Pancreas (tissue), 10 donors: ENCODE measurements around the gene GCN1. TPM values are rescaled to one million over a fixed set of nuclear protein-coding genes. Genes with fewer than 3 reads are reported as not detected.

ENCODE experiments used
- ATAC-seq, 4 donors: fragments of 200-7000 bp; cut with Tn5 transposase; one replicate each; pipeline versions ENCODE4 v1.8.0 to v1.9.1; 2020; ENCODE audit warnings: mild to moderate bottlenecking in 4 of 4, moderate library complexity in 4 of 4
- DNase-seq, 6 donors: peaks; one replicate each; pipeline ENCODE4 v3.0.0-alpha.2; 2020
- FAIRE-seq: peaks from 2 replicates; lab custom pipeline; 2012; peaks lifted over from hg19 to GRCh38; lab: Jason Lieb, UNC
- H3K27ac ChIP-seq, 4 donors: fragments of 200-600 bp; sonication (generic); 1 replicate in 3 of 4; 2 replicates in 1 of 4; pipeline versions ENCODE4 v1.5.0 to v1.8.0; 2020
- H3K27me3 ChIP-seq, 4 donors: fragments of 200-600 bp; one replicate each; pipeline ENCODE4 v1.8.0; 2021
- H3K36me3 ChIP-seq, 3 donors: fragments of 200-600 bp; sonication (generic) in 1 of 3; one replicate each; pipeline versions ENCODE4 v1.5.0 to v1.8.0; 2020 to 2021
- H3K4me1 ChIP-seq, 3 donors: fragments of 200-600 bp; one replicate each; pipeline ENCODE4 v1.8.0; 2021
- H3K4me3 ChIP-seq, 4 donors: fragments of 200-600 bp; sonication (generic) in 2 of 4; one replicate each; pipeline versions ENCODE4 v1.5.0 to v1.8.0; 2020 to 2021
- H3K9me3 ChIP-seq, 4 donors: fragments of 200-600 bp; one replicate each; pipeline ENCODE4 v1.8.0; 2021
- WGBS, 2 donors: extraction: QIAGEN DNeasy Blood & Tissue Kit; methylation state at CpG; one replicate each; pipeline ENCODE4 v1.1.7; 2013; 5-methylcytosine and 5-hydroxymethylcytosine counted together
- intact Hi-C, 3 donors: fragments of 100-400 bp; cut with DNase I; formaldehyde crosslinking; loops; one replicate each; pipeline versions ENCODE4 v1.11.1 to v1.14.2; 2022
- polyA plus RNA-seq, 2 donors: library from polyadenylated mRNA; stranded (reverse); fragments of 200-250 nt; gene quantifications; one replicate each; pipeline ENCODE4 v1.2.3, GENCODE V29; 2013
- total RNA-seq, 6 donors: library from RNA; stranded (reverse); fragmentation: NEBNext Ultra II Directional in 4 of 6; extraction: Animal tissue kit (Norgen Biotek cat#: 25700) in 4 of 6; gene quantifications; one replicate each; pipeline versions ENCODE4 v1.2.1 to v1.2.4, GENCODE V29; 2021 to 2023
- TF ChIP-seq, protein P1 (sequence below), 4 donors: fragments of 200-600 bp; sonication (generic) in 3 of 4; IDR thresholded peaks; one replicate each; pipeline versions ENCODE4 v1.5.0 to v1.8.0; 2021; ENCODE audit warnings: antibody characterized with exemption in 4 of 4
- donor health status: healthy with polysubstance abuse.
- donor health status: DM: no; HTN: no; CAD: no; lungs with moderate emphysema.
- donor health status: DM: no; HTN: no; CAD: no.
- donor health status: control.
- donor health status: control.
- donor health status: Bipolar disorder and iron deficiency.
- donor health status: DM: yes; HTN: yes; CAD: no.
- donor health status: DM: no; HTN: no; CAD: no.
- donor health status: DM: no; HTN: no; CAD: no.
- donor health status: DM: yes; HTN: yes; CAD: no.

Gene GCN1
- total and polyA plus RNA-seq, 8 donors = 18.9 to 54.1 (median 37.7) TPM

DNA sequence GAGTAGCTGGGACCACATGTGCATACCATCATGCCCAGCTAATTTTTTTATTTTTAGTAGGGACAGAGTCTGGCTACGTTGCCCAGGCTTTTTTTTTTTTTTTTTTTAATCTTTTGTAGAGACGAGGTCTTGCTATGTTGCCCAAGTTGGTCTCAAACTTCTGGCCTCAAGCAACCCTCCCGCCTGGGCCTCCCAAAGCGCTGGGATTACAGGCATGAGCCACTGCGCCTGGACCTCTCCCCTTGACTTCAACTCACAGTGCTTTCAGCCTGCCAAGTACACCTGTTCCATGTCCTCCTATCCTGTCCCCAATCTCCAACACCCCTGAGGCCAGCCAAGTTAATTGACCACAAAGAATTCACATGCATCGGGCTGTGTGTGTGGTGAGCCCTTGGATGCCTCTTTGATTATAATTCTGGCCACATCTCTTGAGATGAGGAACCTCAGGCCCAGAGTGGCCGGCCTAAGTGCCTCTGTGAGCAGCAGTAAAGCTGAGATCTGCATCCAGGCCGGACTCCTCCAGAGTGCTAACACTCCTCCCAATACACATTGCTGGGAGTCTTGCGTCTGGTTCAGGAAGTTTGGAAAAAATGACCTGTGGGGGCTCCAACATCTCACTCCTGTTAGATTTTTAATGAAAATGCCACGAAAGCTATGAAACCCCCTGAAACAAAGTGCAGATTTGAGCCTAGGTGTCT lies 84.8 kb downstream of the GCN1 start:
- Histone ChIP-seq H3K27ac (no peak overlapping the region), H3K4me1 (no peaks in the 10 kb centered on the region), H3K27me3 (no peaks in the 10 kb centered on the region), H3K36me3 (no peaks in the 10 kb centered on the region), H3K9me3 (no peaks in the 10 kb centered on the region), H3K4me3 (no peak overlapping the region)
- intact Hi-C loops = no loop called here
- TF ChIP-seq, protein P1, sequence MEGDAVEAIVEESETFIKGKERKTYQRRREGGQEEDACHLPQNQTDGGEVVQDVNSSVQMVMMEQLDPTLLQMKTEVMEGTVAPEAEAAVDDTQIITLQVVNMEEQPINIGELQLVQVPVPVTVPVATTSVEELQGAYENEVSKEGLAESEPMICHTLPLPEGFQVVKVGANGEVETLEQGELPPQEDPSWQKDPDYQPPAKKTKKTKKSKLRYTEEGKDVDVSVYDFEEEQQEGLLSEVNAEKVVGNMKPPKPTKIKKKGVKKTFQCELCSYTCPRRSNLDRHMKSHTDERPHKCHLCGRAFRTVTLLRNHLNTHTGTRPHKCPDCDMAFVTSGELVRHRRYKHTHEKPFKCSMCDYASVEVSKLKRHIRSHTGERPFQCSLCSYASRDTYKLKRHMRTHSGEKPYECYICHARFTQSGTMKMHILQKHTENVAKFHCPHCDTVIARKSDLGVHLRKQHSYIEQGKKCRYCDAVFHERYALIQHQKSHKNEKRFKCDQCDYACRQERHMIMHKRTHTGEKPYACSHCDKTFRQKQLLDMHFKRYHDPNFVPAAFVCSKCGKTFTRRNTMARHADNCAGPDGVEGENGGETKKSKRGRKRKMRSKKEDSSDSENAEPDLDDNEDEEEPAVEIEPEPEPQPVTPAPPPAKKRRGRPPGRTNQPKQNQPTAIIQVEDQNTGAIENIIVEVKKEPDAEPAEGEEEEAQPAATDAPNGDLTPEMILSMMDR (IDR thresholded peaks at IDR 0.05) = no peak
- FAIRE-seq = no peak
- 87 to 90% methylated on average over 10 of the region's 10 CpGs for WGBS, 2 donors
- no peak for DNase-seq
- no peak for ATAC-seq

DNA sequence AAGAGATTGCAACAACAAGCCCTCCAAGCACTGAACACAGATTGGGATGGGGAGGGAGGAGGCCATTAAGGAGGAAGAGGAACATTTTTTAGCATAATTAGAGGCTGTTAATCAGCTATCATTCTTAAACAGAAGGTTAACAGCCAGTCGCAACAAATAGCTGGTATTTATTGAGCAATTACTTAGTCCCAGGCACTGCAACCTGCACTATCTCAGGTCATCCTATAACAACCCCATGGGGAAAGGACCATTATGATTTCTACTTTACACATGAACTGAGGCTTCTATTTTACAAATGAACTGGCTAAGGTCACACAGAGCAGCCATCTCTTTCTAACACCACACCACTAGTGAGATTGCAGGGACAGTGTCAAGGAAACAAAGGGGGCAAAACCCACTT lies 88.4 kb downstream of the GCN1 start:
- H3K4me3 ChIP-seq = no peak overlapping the region
- 86 to 88% methylated on average over 1 of the region's 1 CpG for WGBS, 2 donors
- no peak for FAIRE-seq
- no peak overlapping the region for H3K27ac ChIP-seq
- no peaks in the 10 kb centered on the region for H3K27me3 ChIP-seq
- no peak for DNase-seq
- ATAC-seq = no peak
- intact Hi-C loops = no loop called here
- TF ChIP-seq, protein P1 (IDR thresholded peaks at IDR 0.05) = no peak
- H3K36me3 ChIP-seq = peaks cover 0 to 12% (median 0%) of the 10 kb centered on the region in 3 donors
- H3K4me1 ChIP-seq = peaks cover 0 to 4% (median 2%) of the 10 kb centered on the region in 3 donors
- H3K9me3 ChIP-seq = no peaks in the 10 kb centered on the region

DNA sequence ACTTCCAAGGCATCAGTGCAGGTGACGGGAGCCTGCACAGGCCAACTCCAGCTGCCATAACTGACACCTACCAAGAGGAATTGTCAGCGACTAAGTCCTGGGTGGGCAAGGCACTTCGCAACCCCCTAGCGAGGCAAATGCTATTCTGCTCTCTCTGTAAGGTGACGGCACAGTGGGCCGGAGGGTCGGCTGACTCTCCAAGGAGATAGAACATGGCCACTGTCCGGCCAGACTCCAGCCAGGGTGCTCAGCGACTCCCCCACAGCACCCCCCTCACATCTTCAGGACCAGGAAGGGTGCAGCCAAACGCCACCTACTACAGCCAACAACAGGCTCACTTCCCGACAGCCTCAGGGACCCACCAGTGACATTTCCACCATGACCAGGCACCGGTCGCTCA lies 91.1 kb downstream of the GCN1 start:
- intact Hi-C loops = no loop called here
- FAIRE-seq = no peak
- Histone ChIP-seq H3K27ac (no peak overlapping the region), H3K9me3 (no peaks in the 10 kb centered on the region), H3K27me3 (no peaks in the 10 kb centered on the region), H3K4me1 (peaks cover 0 to 8% (median 8%) of the 10 kb centered on the region in 3 donors), H3K36me3 (peaks cover 0 to 16% (median 0%) of the 10 kb centered on the region in 3 donors), H3K4me3 (no peak overlapping the region)
- WGBS, 2 donors = 97 to 98% methylated on average over 13 of the region's 13 CpGs
- DNase-seq = no peak
- TF ChIP-seq, protein P1 (IDR thresholded peaks at IDR 0.05) = no peak
- no peak for ATAC-seq

DNA sequence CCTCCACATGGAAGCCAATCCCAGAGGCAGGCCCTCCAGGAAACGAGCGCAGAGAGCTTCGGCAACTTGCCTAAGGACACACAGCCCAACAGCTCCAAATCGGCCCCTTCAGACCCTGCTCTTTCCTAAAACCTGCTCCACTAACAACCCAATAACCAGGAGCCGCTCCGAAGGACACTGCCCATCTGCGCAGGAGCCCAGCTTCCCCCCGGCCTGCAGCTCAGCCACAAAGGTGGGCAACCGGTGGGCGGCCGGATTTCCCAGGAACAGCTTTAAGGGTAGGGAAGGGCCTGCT lies 91.5 kb downstream of the GCN1 start:
- peaks cover 0 to 19% (median 0%) of the 10 kb centered on the region in 3 donors for H3K36me3 ChIP-seq
- DNase-seq = no peak
- FAIRE-seq = no peak
- TF ChIP-seq, protein P1 (IDR thresholded peaks at IDR 0.05) = no peak
- peaks cover 0 to 8% (median 8%) of the 10 kb centered on the region in 3 donors for H3K4me1 ChIP-seq
- no peak overlapping the region for H3K27ac ChIP-seq
- WGBS, 2 donors = 91 to 97% methylated on average over 11 of the region's 11 CpGs
- H3K9me3 ChIP-seq = no peaks in the 10 kb centered on the region
- ATAC-seq = no peak
- no peak overlapping the region for H3K4me3 ChIP-seq
- intact Hi-C loops = no loop called here
- H3K27me3 ChIP-seq = no peaks in the 10 kb centered on the region
